Astrocyte of the spinal cord (primary cell): Measurements from ENCODE around the gene CLASRP.

Source experiments
- DNase-seq: peaks from one replicate; pipeline ENCODE4 v3.0.0; 2011; ENCODE audit warnings: low read depth, low spot score
- H3K4me3 ChIP-seq: 2 replicates; pipeline ENCODE4 v1.5.1; 2011; ENCODE audit warnings: low read depth, mild to moderate bottlenecking, low read length, moderate library complexity
- in situ Hi-C: cut with HindIII; loops from 2 replicates; pipeline ENCODE4 v1.10.0; 2017; ENCODE audit warnings: low sequenced_read_pairs
- TF ChIP-seq, protein P1 (sequence below): IDR thresholded peaks from 2 replicates; pipeline ENCODE4 v1.5.1; 2012; ENCODE audit warnings: low read depth, mild to moderate bottlenecking, low read length, inconsistent platforms

Gene CLASRP

GRCh38 chr19:45092747-45093678, 54.2 kb downstream of the CLASRP start, which contains the start of gene PPP1R37:
PPP1R37 (plus strand) TSS chr19:45093179; CDS start chr19:45093326, 147 bp downstream.
- DNase-seq = peak; percentile 98
- peak within 1 kb of the TSS; percentile 94 for H3K4me3 ChIP-seq
- in situ Hi-C loops = no loop called here
- TF ChIP-seq, protein P1, sequence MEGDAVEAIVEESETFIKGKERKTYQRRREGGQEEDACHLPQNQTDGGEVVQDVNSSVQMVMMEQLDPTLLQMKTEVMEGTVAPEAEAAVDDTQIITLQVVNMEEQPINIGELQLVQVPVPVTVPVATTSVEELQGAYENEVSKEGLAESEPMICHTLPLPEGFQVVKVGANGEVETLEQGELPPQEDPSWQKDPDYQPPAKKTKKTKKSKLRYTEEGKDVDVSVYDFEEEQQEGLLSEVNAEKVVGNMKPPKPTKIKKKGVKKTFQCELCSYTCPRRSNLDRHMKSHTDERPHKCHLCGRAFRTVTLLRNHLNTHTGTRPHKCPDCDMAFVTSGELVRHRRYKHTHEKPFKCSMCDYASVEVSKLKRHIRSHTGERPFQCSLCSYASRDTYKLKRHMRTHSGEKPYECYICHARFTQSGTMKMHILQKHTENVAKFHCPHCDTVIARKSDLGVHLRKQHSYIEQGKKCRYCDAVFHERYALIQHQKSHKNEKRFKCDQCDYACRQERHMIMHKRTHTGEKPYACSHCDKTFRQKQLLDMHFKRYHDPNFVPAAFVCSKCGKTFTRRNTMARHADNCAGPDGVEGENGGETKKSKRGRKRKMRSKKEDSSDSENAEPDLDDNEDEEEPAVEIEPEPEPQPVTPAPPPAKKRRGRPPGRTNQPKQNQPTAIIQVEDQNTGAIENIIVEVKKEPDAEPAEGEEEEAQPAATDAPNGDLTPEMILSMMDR = peak; percentile 22

DNA sequence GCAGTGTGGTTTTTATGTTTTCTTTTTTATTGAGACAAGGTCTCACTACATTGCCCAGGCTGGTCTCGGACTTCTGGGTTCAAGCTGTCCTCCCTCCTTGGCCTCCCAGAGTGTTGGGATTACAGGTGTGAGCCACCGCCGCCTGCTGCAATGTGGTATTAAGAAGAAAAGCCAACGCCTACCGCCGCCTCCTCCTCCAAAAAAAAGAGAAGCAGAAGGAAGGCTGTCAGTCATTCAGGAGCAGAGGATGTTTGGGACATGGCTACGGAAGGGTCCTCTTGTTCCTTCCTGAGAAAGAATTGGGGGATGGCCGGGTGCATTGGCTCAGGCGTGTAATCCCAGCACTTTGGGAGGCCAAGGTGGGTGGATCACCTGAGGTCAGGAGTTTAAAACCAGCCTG, 55.3 kb downstream of the CLASRP start:
- TF ChIP-seq, protein P1 = no peak
- in situ Hi-C loops = no loop called here
- peak overlapping the region; percentile 94 for H3K4me3 ChIP-seq
- no peak for DNase-seq

- H3K4me3 ChIP-seq = no peak overlapping the region
- no peak for DNase-seq
- in situ Hi-C loops = no loop called here
- TF ChIP-seq, protein P1 = no peak
Observed at GRCh38 chr19:45094707-45095106, 55.9 kb downstream of the CLASRP start.

- no peak overlapping the region for H3K4me3 ChIP-seq
- in situ Hi-C loops = no loop called here
- TF ChIP-seq, protein P1 = no peak
Observed at GRCh38 chr19:45095496-45096413, 56.9 kb downstream of the CLASRP start.

DNA sequence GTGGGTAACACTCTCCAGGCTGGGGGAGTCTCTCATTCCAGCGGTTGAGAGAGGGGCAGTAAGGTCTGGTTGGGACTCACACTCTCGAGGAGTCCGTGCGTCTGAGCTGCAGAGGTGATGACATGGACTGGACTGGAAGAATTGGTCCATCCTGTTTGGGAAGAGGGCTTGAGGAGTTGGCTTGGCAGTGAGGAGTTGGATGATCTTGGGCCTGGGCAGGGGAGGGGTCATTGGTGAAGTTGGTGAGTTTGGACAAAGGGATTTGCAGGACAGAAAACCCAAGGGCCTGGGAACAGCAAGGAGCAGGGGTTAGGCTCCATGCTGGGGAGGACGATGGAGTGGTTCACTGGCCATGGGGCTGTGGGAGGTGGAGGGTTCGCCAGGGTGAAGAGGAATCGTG, 57.9 kb downstream of the CLASRP start:
- in situ Hi-C loops = no loop called here
- TF ChIP-seq, protein P1 = no peak
- no peak for DNase-seq
- no peak overlapping the region for H3K4me3 ChIP-seq

More at GRCh38 chr19:45095496-45096413, 56.9 kb downstream of the CLASRP start:
- no peak for DNase-seq

DNA sequence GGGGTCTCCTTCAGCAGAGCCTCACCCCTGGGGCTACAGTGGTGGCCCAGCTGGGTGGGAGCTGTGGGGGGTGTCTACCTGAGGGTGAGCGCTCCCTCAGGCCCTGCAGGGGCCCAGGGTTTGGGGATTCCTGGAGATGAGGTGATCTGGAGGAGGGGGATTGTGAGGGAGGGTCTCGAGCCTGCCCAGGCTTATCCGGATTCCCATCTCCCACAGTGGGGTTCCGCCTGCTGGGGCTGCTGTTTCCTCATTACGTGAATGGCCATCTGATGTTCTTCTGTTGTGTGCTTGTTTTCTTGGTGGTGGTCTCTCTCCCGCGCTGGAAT, 58.6 kb downstream of the CLASRP start:
- TF ChIP-seq, protein P1 = no peak
- in situ Hi-C loops = no loop called here
- no peak overlapping the region for H3K4me3 ChIP-seq
- DNase-seq = no peak
